ENCODE measurements around the gene MORN1.

The MORN1 gene

DNA sequence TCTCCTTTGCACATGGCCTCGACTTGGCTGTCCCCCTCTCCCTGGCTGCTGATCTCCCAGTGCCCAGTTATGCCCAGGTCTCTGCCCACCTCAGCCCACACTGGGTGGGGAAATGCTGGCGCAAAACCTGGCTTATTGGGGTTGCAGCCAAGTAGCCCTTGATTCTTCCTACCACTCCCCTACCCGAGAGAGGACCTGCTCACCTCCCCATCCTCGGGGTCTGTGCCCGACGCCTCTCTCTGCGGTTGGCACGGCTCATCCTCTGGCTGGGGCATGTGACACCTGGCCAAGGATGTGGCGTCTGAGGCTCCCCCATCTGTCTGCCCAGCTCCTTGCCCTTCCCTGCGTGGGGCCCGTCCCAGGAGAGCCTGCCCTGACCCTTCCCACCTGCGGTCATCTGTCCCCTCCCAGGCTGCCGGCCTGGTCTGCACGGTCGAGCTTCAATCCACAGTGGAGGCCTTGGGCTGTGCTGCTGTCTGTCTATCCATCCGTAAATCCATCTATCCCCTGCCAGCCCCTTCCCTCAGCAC is 27.5 kb upstream of the MORN1 start:
- no peak for DNase-seq

DNA sequence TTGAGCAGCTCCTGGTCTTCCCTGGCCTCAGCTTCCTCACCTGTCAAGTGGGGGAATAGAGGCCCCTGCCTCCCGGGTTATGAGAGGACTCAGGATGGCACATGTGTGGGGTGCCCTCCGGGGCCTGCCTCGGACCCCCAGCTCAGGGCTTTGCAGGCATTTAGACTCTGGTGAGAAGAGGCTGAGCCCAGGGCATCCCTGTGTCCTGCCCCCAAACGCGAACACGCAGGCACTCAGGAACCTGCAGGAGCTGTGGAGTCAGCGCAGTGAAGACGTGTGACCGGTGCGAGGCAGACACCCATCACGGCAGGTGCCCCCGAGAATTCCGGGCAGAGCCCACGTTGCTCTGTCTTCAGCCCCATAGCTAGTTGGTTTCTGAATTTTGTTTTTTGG is 26.5 kb upstream of the MORN1 start:
- no peak for DNase-seq

GRCh38 chr1:2417083-2417832 is 25.9 kb upstream of the MORN1 start:
- DNase-seq = no peak

DNA sequence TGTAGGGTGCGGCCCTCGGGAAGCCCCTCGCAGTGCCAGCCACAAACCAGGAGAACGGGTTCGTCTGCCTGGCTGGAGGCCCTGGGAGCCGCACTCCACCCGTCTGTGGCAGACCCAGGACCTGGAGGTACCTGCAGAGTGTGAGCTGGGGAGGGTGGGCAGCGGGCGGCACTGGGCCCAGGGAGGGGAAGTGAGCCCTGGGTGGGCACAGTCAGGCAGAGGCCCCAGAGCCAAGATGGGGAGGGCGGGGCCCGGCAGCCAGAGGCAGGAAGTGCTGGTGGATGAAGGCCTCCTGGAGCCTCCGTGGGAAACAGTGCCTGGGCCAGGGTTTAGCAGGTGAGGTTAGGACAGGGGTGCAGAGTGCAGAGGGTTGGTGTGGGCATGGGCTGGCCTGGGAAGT is 25.0 kb upstream of the MORN1 start:
- no peak for DNase-seq

GRCh38 chr1:2415801-2416208 is 24.5 kb upstream of the MORN1 start:
- DNase-seq = no peak

GRCh38 chr1:2415337-2415736 is 24.0 kb upstream of the MORN1 start:
- no peak for DNase-seq

DNA sequence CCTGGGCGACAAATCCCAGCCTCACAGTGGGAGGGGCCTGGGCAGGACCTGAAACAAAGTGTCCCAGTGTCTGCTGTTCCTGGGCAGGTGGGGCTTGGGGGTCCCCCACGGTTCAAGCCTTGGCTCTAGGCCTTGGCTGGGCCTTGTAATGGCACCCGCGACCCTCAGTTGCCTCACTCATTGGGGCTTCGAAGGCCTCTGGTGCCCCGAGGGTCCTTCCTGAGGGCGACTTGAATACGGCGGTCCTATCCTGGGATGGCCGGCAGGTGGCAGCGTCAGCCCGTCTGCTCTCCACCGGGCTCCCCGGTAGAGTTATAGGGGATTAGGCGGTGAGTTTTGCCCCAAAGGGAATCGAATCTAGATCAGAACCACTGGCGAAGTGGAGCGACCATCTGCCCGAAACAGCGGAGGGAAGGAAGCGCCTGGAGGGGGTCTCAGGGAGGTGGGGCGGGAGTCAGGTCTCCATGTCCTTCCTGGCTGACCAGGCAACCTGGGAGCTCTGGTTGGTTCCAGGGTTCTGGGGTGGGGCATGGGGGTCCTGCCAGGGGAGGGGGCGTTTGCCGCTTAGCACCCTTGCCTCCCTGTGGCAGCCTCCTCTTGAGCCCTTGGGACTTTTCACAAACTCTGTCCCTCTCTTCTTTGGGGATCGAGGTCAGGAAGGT is 23.1 kb upstream of the MORN1 start:
- DNase-seq = peak; percentile 13

DNA sequence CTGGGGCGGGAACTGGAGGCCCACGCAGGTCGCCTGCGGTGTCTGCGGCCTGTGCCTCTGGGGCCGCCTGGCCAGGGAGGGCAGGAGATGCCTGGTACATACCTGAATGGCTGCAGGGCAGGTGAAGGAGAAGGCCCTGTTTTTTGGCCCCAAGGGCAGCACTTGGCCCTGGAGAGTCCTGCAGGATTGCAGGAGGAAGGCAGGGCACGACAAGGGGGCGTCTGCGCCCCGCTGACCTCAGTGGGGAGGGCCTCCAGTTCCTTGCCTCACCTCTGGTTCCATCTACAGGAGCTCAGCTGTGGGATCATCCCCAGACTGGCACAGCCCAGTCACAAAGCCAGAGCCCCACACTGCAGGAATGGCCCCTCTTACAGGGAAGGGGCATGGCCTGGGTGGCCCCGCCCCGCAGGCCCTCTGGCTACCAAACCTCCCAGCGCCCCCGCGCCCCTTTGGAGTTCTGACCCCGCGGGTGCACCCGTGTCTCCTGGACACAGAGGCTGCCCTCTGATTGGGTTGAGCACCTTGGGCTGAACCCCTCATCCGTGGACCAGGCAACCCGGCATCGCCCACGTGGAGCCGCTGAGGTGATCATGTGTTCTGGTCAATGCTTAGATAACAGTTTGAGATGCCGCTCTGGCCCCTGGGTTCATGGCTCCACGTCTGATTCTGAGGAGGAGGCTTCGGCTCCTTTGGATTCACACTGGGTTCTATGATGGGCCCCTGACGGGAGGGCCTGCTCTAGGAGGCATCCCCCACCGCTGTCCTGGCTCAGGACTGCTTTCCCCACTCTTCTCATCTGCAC is 22.3 kb upstream of the MORN1 start:
- DNase-seq = no peak

- DNase-seq = no peak
Observed at GRCh38 chr1:2412773-2413494, 21.6 kb upstream of the MORN1 start.

DNA sequence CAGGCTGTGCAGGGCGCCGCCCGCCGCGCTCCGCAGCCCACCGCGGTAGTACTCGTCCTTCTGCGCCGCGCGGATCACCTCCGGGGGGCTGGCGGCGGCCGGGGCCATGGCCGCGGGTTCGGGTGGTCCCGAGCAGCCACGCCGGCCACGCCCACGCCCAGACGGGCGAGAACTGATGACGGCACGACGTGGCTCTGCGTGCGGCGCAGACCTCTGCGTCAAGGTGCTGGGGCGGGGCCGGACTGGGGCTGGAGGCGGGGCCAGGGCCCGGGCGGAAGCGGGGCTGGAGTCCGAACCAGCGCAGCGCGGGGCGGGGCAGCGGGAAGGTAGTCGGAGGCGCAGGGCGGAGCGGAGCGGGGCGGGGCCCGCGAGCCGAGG is 21.0 kb upstream of the MORN1 start, which contains the start of gene PEX10:
Gene PEX10 (minus strand): TSS at position 170 of the 378 bp plus-strand sequence. CDS start 62 bp downstream, at position 108.
- peak; percentile 92 for DNase-seq

DNA sequence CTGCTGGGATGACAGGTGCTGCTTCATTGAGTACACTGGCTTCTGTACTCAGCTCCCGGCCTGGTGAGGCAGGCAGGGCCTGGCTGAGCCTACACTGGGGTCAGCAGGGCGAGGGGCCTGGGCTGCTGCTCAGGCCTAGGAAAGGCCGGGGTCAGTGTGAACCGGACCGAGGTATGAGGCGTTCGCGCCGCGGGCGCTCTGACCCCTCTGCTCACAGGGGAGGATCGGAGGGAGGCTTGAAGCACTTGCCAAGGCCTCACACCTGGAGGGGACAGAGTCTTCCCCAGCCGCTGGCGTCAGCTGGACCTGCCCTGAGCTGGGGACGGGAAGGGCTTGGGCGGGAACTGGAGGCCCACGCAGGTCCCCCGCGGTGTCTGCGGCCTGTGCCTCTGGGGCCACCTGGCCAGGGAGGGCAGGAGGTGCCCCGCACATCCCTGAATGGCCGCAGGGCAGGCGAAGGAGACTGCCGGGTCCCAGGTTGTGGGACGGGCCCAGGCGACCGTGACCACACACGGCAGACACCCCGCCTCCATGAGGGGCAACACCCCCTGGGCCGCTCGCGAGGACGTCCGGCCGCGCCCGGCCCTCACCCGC is 20.5 kb upstream of the MORN1 start:
- no peak for DNase-seq

DNA sequence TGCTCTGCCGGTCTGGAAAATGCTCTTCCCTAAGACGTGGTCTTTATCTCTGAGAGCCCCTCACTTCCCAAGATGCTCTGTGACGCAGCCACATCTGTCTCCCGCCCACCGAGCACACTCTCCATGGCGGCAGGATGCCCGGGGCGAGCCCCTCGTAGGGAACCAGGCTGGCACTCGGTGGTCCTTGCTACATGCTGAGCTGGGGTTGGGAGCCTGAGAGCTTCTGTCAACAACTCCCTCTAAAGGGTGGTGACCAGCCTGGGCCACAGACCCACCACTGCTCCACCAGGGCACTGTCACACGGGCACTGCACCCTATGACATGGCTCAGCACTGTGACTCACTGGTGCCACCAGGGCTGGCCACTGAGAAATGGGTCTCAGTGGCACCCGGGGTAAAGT is 18.4 kb upstream of the MORN1 start:
- DNase-seq = no peak

GRCh38 chr1:2408859-2409276 is 17.5 kb upstream of the MORN1 start:
- no peak for DNase-seq

- no peak for DNase-seq
Observed at GRCh38 chr1:2408456-2408855, 17.1 kb upstream of the MORN1 start.

- DNase-seq = no peak
Observed at GRCh38 chr1:2407991-2408275, 16.6 kb upstream of the MORN1 start.

- DNase-seq = no peak
Observed at GRCh38 chr1:2407166-2407990, 16.0 kb upstream of the MORN1 start.

DNA sequence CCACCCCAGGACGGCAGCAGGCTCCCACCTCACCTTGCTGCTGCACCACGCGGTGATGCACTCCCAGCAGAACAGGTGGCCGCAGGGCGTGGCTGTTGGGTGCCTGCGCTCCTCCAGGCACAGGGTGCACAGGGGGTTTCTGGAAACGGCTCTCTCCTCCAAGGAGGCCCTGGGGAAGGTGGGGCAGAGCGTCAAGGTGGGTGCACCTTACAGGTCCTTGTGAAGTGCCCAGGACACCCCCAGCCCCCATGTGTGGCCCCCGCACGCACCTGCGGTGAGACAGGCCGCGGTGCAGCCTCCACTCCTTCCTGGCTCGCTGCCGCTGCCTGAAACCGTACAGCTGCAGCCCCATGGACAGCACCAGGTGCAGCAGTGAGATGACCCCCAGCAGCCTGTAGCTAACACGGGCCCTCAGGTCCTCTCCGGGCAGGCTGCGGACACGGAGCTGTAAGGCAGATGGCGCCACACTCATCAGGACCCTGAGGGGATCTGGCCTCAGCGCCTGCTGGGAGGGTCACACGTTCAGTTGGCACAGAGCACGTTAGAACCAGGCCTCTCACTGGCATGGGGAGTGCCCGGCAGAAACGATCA is 15.2 kb upstream of the MORN1 start:
- DNase-seq = no peak

GRCh38 chr1:2405588-2406295 is 14.4 kb upstream of the MORN1 start:
- no peak for DNase-seq

- no peak for DNase-seq
Observed at GRCh38 chr1:2404890-2405511, 13.6 kb upstream of the MORN1 start.

Measured in amniotic stem cell (primary cell).